Fibroblast of mammary gland (primary cell): ENCODE data around the gene CASR.

Experiments used
- DNase-seq: peaks from one replicate; pipeline ENCODE4 v3.0.0-alpha.2; 2010; ENCODE audit warnings: low read depth
- H3K4me3 ChIP-seq: 2 replicates; pipeline ENCODE4 v1.5.1; 2011; ENCODE audit warnings: low read depth, mild to moderate bottlenecking, low read length, moderate library complexity; ENCODE audit not compliant: control insufficient read depth
- CTCF ChIP-seq: conservative IDR thresholded peaks from 2 replicates; pipeline ENCODE4 v1.5.1; 2011; ENCODE audit warnings: low read depth, low read length, inconsistent platforms; ENCODE audit not compliant: control insufficient read depth, insufficient read depth

Gene CASR

DNA sequence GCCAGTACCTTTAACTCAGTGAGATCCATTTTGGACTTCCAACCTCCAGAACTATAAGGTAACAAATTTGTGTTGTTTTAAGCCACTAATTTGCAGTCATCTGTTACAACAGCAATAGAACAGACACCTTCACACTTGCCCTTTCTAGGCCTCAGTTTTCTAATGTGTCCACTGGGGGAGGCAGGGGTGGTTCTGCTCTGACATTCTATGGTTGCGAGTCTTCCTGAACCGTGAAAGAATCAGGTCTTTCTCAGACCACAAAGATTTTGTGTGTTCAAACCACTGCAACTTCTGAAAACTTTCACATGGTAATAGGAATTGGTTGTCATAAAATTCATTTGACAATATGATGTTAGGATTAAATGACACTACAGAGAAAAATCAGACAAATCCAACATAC lies 114.8 kb downstream of the CASR start:
- DNase-seq = no peak
- H3K4me3 ChIP-seq = no peak overlapping the region
- no peak for TF ChIP-seq CTCF

- no peak for DNase-seq
- no peak for TF ChIP-seq CTCF
- no peak overlapping the region for H3K4me3 ChIP-seq
Measured at GRCh38 chr3:122299215-122299614, 115.7 kb downstream of the CASR start.

GRCh38 chr3:122299872-122300460 lies 116.5 kb downstream of the CASR start:
- DNase-seq = peak; percentile 30
- no peak overlapping the region for H3K4me3 ChIP-seq
- TF ChIP-seq CTCF = peak; percentile 70

GRCh38 chr3:122301063-122301462 lies 117.6 kb downstream of the CASR start:
- DNase-seq = no peak
- H3K4me3 ChIP-seq = no peak overlapping the region
- TF ChIP-seq CTCF = no peak

- H3K4me3 ChIP-seq = no peak overlapping the region
- peak; percentile 8 for DNase-seq
Measured at GRCh38 chr3:122305818-122306621, 122.6 kb downstream of the CASR start.

GRCh38 chr3:122306622-122306953 lies 123.1 kb downstream of the CASR start:
- DNase-seq = no peak
- no peak overlapping the region for H3K4me3 ChIP-seq
- TF ChIP-seq CTCF = no peak

More at GRCh38 chr3:122305818-122306621, 122.6 kb downstream of the CASR start:
- peak; percentile 24 for TF ChIP-seq CTCF

DNA sequence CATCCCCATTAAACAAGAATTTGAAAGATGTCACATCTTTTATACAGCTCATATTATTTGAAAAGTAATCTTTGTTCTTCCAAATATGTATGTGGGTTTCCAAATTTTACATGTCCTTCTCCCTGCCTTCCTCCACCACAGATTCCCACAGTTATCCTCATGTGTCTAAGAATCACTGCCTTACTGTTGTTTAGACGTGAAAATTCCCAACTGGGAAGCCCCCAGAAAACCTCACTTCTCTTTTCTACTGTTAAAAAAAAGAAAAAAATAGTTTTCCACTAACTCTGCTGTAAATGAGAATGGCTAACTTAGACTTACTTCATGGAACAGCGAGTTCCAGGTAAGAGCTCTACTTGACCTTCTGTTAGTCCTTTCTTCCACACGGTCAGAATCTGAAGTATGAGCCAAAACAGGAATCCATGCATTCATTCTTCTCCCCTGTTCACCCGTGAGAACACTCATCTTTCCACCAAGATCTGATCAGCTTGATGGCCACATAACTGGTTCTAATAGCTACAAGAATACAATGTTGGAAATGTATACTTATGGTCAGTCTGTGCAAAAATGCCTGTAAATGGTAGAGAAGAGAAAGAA lies 123.7 kb downstream of the CASR start:
- TF ChIP-seq CTCF = no peak
- no peak overlapping the region for H3K4me3 ChIP-seq
- DNase-seq = no peak
